ENCODE measurements around the gene STX17.
"Not testable (repeated sequence)": the region's sequence is repeated elsewhere in the genome, so short reads cannot be mapped to it uniquely, and the experiment has no call there.

STX17 gene

DNA sequence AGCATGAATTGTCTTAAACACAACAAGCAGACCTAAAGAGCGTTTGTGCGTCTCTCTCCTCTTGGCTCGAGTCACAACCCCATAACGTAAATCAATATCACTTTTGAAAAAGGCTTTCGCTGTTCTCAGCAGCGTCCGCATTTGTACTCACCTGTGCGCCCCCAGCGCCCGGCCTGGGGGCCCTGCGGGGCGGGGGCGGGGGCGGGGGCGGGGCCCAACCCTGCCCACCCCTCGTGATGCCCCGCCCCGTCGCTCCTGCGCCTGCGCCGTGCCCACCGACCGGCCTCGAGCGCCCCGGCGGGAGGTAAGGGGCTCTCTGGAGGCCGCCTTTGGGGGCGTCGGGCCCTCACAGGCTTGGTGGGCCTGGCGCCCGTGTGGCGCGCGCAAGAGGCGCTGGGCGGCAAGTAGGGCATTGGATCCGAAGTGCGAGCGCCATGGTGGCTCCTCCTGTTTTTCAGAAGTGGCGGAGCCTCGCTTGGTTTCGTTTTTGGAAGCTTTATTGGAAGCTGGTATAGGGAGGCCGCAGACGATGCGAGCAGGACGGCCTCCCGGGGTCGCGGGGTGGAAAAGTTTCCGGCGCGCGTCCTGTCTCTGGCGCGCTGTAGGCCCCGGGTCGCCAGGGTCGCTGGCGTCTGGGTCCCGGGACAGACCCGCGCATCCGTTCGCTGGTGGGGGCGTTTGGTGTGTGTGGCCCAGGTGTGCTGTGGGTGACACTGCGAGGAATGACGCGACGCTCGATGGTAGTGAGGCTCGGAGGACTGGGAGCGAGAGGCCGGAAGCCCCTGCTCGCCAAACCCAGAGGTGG is at the start of gene STX17:
Gene STX17, plus strand, starts transcription at position 252 of the 805 bp plus-strand sequence. CDS start 8,586 bp downstream, outside the sequence.
- DNase-seq (ENCODE audit: low read depth) = peak; percentile 69

DNA sequence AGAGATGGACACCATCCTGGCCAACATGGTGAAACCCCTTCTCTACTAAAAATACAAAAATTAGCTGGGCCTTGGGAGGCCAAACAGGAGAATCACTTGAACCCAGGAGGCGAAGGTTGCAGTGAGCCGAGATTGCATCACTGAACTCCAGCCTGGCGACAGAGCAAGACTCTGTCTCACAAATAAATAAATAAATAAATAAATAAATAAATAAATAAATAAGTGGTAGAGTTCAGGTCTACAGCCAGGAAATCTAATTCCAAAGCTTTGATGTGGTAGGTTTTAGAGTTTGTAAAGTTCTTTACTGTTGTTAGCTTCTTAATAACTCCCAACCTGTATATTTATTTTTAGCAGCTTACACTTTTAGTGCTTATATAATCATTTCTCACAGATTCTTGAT is 48.9 kb upstream of the STX17 start:
- not testable (repeated sequence) for DNase-seq (ENCODE audit: low read depth)

DNA sequence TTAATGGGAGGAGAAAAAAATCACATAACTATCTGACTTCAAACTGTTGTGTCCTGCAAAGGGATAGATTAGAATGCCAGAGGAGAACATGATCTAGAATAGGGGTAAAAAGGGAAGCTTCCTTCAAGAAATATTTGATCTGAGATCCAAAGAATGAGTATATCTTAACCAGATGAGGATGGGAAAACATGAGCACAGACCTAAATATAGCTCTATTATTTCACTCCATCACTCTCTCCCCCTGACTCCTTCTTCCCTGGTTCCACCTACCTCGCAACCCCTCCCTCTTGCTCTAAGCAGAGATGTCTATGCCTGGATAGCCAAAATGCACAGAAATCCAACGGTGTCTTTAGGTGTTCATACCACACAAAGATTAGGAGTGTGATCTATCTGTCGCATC is 48.4 kb upstream of the STX17 start:
- DNase-seq (ENCODE audit: low read depth) = no peak

DNA sequence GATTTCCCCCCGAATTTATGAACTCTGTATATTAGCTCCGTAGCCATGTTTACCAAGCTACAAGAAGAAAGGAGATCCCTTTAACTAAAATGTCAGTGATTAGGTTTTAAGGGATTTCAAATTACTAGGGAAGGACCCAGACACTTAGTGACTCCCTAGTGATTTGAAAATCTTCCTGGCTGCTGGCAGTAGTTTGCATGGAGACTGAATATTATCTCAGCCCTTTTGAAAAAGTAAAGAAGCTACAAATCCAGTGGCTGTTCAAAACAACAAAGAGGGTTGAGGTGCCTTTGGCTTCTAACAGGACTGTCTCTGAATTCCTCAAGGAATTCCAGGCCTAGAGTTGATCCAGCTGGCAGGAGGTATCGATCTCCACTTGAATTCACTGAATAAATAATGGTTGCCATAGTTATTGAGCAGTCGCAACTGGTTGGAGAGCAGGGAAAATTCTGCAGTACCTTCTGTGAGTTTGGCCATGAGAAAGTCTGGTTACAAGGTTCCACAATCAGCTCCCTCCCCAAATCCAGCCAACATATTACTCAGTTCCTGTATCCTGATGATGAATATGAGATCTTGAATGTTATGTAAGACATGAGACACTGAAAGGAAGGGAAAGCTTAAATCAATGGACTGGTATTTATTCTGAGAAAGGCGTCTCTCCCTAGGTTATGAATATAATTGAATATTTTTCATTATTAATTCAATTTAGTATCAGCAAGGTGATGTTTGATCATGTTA is 47.0 kb upstream of the STX17 start:
- no peak for DNase-seq (ENCODE audit: low read depth)

DNA sequence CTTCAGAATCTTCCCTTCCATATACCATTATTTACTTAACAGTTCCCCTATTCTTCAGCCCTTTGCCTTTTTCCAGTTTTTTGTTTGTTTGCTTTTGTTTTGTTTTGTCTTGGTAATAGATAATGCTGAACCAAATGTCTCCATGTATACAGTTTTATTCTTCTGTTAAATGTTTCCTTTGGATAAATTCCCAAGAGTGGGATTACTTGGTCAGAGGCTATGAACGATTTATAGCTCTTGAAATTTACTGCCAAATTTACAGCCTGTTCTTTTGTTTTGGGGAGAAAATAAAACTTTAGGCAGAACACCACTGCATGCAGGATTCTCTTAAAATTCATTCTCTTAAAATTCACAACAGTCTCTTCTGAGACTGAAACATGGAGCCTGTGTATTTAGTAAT is 46.2 kb upstream of the STX17 start:
- DNase-seq (ENCODE audit: low read depth) = no peak

DNA sequence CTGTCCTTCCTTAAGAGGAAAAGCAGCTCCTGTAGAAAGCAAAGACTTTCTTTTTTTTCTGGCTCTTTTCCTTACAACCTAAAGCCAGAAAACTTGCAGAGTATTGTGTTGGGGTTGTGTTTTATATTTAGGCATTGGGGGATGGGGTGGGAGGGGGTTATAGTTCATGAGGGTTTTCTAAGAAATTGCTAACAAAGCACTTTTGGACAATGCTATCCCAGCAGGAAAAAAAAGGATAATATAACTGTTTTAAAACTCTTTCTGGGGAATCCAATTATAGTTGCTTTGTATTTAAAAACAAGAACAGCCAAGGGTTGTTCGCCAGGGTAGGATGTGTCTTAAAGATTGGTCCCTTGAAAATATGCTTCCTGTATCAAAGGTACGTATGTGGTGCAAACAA is 42.5 kb upstream of the STX17 start:
- DNase-seq (ENCODE audit: low read depth) = no peak

DNA sequence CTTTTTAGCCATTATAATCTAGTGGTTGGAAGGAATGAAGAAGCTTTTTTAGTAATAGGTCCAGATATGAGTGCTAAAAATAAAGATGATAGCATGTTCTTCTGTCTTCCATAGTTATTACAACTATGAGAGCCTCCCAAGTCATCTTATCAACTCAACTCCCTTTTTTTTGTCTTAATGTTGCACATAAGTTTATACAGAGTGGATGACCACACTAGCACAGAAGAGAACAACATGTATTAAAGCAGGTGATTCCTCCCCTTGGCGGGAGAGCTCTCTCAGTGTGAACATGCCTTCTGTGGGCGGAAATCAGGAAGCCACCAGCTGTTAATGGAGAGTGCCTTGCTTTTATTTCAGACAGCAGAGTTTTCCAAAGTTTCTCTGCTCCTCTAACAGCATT is 40.1 kb upstream of the STX17 start:
- DNase-seq (ENCODE audit: low read depth) = no peak

DNA sequence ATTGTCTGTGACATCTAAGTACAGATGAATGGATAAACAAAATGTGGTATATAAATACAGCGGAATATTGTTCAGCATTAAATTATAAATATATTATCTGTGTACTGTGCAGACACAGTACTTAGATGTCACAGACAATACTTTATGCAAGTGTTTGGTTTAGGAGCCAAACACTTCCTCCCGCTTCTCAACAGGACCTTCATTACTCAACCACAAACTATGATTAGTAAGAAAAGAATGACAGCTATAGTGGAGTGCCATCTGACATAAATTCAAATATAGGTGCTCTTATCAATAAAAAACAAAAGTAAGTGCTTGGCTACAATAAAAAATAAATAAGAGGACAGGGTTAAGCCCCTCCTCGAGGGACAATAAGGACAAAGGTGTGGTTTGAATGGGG is 38.9 kb upstream of the STX17 start:
- no peak for DNase-seq (ENCODE audit: low read depth)

DNA sequence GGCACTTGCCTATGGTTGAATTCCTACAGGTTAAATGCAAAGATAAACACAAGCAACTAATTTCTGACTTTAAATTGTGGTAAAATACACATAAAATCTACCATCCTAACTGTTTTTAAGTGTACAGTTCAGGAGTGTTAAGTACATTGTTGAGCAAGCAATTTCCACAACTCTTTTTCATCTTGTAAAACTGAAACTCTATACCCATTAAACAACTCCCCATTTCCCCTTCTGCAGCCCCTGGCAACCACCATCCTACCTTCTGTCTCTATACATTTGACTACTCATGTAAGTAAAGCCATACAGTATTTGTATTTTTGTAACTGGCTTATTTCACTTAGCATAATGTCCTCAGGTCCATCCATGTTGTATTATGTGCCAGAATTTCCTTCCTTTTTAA is 38.5 kb upstream of the STX17 start:
- DNase-seq (ENCODE audit: low read depth) = no peak

DNA sequence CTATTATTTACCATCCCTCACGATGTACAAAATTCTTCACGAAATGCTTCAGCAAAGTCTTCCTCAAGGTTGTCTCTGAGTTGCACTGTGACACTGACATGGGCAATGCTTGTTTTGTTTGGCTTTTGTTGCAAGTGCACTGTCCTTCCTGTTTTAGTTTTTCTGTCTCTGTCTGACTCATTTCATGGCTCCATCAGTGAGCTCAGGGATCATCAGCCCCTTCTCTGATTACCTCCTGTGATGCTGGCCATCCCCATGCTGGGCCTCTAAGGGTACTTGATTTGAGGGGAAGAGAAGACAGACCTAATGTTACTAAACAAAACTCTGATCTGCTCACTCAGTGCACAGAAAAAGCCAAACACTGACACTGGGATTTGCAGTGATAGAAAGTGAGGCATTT is 37.6 kb upstream of the STX17 start:
- no peak for DNase-seq (ENCODE audit: low read depth)

DNA sequence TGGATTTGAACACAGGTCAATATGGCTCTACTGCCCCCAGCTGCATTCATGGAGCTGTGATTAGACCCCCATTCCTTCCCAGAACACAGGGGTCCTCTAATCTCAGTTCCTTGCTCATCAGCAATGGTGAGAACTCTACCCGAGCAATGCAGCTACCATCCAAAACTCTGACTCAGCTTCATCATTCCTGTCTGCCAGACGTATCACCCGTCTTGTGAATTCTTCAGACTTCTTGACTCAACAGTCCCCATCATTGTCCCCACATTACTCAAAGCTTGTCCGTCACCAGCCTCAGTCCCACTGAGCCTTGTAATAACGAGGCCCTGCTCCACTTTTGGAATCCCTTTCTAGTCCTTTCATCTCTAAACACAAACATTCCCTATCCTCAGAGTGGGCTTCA is 36.3 kb upstream of the STX17 start:
- DNase-seq (ENCODE audit: low read depth) = no peak

DNA sequence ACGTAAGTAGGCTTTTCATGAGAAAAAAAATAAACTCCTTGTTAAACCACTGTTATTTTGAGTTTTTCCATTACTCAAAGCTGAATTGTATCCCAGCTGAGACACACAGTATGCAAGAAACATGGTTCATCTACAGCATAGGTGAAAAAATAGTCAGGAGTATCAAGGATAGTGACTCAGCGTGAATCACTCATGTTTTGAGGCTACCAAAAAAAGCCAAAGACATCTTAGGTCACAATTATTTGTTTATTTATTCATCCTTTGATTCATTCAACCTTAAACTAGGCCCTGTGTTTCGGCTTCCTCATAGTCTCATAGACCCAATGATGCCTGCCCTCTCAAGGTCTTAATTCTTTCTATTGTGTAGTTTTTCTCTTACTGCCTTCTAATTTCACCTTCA is 32.9 kb upstream of the STX17 start:
- DNase-seq (ENCODE audit: low read depth) = no peak

DNA sequence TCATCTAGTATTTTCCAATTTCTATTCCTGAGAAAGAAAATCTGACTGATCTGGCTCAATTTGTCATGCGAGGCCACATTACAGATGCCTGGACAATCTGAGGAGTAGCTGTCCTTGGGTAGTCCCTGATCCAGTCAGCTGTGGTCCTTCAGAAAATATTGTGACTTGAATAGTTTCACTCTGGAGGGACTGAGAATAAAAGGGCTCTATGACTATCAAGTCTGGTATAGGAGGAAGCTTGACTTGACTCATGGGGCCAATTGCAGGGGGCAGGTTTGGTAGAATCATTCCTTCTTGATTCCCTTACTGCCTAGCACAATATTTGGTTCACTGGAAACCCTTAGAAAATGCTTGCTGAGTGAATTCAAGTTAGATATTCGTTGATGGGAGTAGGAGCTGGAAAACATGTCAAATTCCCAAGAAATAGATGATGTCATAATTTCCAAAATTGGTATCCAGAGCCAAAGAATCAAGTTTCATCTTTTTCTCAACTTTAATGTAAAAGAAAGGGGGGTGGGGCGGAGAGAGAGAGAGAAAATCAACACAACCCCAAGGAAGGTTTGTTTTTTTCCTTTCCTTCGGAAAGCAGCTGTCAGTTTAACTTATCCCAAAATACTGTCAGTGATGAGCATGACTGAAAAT is 32.4 kb upstream of the STX17 start:
- DNase-seq (ENCODE audit: low read depth) = no peak

DNA sequence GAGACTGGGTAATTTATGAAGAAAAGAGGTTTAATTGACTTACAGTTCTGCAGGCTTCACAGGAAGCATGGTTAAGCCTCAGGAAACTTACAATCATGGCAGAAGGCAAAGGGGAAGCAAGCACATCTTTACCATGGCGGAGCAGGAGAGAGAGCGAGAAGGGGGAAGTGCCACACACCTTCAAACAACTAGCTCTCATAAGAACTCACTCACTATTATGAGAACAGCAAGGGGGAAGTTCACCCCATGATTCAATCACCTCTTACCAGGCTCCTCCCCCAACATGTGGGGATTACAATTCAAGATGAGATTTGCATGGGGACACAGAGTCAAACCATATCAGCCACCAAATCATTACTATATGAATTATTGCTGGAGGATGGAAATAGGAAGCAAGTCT is 30.3 kb upstream of the STX17 start:
- DNase-seq (ENCODE audit: low read depth) = no peak

DNA sequence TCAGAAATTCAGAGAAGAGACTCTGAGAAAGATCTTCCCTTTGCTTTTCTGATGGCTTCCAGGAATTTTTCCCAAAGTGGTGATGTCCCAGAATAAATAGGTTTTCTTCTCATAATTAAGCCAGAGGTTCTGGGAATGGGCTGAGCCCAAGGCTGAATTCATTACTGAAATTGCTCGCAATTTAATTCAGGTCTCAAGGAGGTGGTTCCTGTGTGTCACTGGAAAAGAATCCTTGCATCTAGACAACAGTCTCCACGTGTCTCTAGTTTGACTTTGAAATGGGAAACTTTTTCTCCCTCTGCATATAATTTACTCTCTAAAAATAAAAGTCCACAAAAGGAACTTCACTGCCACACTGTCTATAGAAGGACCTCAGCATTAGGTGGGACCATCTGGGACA is 27.8 kb upstream of the STX17 start:
- no peak for DNase-seq (ENCODE audit: low read depth)

DNA sequence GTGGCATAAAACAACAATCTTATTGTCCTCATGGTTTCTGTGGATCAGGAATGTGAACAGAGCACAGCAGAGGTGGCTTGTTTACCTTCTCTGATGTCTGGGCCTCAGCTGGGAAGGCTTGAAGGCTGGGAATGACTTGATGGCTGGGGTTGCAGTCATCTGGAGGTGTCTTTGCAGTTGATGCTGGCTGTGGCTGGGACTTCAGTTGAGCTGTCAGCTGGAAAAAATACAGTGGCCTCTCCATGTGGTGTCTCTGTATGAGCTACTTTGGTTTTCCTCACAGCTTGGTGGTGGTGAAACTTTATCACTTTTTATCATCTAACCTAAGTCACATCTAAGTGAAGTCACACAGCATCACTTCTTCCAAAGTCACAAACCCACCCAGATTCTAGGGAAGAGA is 24.7 kb upstream of the STX17 start:
- DNase-seq (ENCODE audit: low read depth) = no peak

DNA sequence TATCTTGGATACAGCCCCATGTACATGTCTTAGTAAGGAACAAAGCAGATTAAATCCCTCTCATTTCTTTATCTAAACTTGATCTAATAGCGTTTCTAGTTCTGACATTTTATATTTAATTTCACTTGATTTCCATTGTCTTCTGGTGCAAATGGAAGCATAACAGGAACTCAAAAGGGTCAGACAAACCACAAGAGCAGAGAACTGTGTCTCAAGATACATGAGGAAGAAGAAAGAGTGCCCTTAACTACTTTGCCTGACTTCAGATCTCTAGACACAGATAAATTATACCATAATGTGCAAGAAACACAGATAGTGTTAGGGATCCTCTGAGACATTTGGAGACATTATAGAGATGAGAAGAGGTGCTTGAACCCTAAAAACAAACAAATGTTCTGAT is 20.7 kb upstream of the STX17 start:
- DNase-seq (ENCODE audit: low read depth) = no peak

DNA sequence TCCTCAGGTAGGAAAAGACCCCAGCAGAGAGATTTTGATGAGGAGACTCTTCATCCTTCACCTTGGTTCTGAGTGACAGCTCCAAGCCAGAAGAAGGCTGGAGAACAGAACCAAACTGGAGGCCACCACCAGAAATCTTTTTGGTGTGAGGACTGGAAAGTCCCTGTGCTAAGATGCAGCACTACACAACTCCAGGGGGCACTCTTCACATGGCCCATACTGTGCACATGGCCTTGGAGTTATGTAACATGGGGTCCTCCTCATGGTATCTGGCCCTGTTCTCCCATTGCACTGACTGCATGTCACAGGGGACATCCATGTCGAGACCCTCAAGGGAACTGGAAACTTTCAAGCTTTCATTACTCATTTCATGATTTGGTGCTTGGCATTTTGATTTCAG is 17.3 kb upstream of the STX17 start:
- DNase-seq (ENCODE audit: low read depth) = no peak

DNA sequence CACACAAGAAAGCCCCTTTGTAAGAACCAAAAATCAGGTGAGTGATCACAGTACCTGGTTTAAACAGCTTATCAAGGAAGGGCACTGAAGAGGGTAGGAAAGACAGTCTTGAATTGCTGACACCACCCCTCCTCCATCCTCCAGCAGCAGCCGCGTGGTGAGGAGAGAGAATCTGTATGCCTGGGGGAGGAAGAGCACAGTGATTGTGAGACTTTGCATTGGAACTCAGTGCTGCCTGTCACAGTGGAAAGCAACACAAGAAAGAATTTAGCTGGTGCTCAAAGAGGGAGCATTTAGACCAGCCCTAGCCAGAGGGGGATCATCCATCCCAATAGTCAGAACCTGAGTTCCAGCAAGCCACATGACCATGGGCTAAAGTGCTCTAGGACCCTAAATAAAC is 11.6 kb upstream of the STX17 start:
- DNase-seq (ENCODE audit: low read depth) = no peak

DNA sequence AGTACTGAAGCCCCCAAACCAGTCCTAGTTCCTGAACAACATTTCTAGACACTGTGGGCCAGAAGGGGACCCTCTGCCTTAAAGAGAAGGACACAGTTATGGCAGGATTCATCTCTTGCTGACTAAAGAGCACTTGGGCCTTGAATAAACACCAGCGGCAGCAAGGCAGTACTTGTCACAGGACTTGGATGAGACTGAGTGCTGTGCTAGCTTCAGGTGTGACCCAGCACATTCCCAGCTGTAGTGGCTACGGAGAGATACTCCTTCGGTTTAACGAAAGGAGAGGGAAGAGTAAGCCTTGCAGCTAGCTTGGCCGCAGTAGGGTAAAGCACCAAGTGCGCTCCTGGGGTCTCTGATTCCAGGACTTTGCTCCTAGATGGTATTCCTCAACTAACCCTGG is 10.9 kb upstream of the STX17 start:
- DNase-seq (ENCODE audit: low read depth) = no peak

DNA sequence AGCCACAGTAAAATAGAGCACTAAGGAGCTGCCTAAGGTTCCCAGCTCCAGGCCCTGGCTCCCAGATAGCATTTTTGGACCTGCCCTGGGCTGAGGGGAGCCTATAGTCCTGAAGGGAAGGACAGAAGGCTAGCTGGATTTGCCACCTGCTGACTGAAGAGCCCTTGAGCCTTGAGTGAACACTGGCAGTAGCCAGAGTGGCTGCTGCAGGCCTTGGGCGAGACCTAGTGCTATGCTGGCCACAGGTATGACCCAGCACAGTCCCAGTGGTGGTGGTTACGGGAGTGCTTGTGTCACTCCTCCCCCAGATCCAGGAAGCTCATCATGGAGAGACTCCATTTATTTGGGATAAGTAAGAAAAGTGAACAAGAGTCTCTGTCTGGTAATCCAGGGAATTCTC is 10.3 kb upstream of the STX17 start:
- no peak for DNase-seq (ENCODE audit: low read depth)

DNA sequence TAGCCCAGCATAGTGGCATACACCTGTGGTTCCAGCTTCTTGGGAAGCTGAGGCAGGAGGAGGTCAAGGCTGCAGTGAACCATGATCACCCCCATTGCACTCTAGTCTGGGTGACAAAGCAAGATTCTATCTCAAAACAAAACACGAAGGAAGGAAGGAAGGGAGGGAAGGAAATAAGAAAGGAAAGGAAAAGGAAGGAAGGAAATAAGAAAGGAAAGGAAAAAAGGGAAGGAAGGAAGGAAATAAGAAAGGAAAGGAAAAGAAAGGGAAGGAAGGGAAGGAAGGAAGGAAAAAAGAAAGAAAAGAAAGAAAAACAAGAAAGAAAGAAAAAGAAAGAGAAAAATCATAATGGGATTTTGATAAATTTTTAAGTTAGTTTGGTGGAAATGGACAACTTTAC is 3.1 kb upstream of the STX17 start:
- DNase-seq (ENCODE audit: low read depth) = no peak

DNA sequence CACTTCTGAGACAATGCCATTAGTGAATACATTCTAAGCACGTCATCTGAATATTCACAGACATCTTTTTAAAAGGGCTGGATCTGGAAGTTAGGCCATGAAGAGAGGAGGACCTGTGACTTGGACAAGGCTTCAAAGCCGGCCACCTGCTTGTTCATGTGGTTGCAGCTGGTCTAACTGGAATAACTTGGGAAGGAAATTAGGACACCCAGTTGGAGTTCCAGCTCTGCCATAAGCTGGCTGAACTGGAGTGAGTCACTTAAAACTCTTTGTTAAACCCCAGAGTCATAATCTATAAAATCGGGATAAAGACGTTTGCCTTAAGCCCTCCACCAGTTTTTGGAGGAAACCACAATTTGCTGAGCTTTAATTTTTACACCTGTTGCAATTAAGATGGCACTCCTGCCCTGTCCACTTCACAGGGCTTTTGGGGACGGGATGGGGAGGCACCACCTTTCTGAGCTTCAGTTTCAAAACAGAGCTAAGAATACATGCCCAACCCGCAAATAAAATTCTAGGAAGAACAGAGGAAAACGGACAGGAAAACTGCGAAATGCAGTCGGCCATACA is 536 bp upstream of the STX17 start:
- DNase-seq (ENCODE audit: low read depth) = no peak

All from stimulated activated CD8-positive, alpha-beta memory T cell treated with anti-CD3 and anti-CD28 coated beads, Interleukin-15, amount 100 ng/mL, for 1 hour (primary cell).